Endothelial cell (in vitro differentiated cells): ENCODE results near the gene LYVE1. TPM values are rescaled to one million over a fixed set of nuclear protein-coding genes. Genes with fewer than 3 reads are reported as not detected.

Experiments used
- DNase-seq: peaks from one replicate; pipeline ENCODE4 v3.0.0; 2021; ENCODE audit warnings: low spot score
- H3K27ac Mint-ChIP-seq: one replicate; pipeline ENCODE4 v1.8.0; 2021; ENCODE audit warnings: mixed read lengths, inconsistent platforms; ENCODE audit not compliant: unreplicated experiment
- H3K27me3 Mint-ChIP-seq: one replicate; pipeline ENCODE4 v1.8.0; 2021; ENCODE audit warnings: mild to moderate bottlenecking, moderate library complexity, mixed read lengths, inconsistent platforms; ENCODE audit not compliant: unreplicated experiment
- H3K36me3 Mint-ChIP-seq: one replicate; pipeline ENCODE4 v1.8.0; 2021; ENCODE audit warnings: mild to moderate bottlenecking, low read depth, mixed read lengths, inconsistent platforms; ENCODE audit not compliant: unreplicated experiment
- H3K4me1 Mint-ChIP-seq: one replicate; pipeline ENCODE4 v1.8.0; 2021; ENCODE audit warnings: mild to moderate bottlenecking, mixed read lengths, inconsistent platforms; ENCODE audit not compliant: unreplicated experiment
- H3K4me3 Mint-ChIP-seq: one replicate; pipeline ENCODE4 v1.8.0; 2021; ENCODE audit warnings: mild to moderate bottlenecking, mixed read lengths, inconsistent platforms; ENCODE audit not compliant: unreplicated experiment
- H3K9me3 Mint-ChIP-seq: one replicate; pipeline ENCODE4 v1.8.0; 2021; ENCODE audit warnings: mixed read lengths, inconsistent platforms; ENCODE audit not compliant: unreplicated experiment
- total RNA-seq: library from RNA; stranded (reverse); fragmentation: NEBNext Ultra II Directional; extraction: Animal tissue kit (Norgen Biotek cat#: 25700); gene quantifications from one replicate; pipeline ENCODE4 v1.2.1, GENCODE V29; 2021; ENCODE audit not compliant: unreplicated experiment
- TF ChIP-seq, protein P1 (sequence below): fragments of 200-600 bp; sonication (generic); IDR thresholded peaks from one replicate; pipeline ENCODE4 v1.5.0; 2021; ENCODE audit warnings: antibody characterized with exemption; ENCODE audit not compliant: unreplicated experiment

Gene LYVE1
- total RNA-seq, 1 donor from 2014 or later: not detected

DNA sequence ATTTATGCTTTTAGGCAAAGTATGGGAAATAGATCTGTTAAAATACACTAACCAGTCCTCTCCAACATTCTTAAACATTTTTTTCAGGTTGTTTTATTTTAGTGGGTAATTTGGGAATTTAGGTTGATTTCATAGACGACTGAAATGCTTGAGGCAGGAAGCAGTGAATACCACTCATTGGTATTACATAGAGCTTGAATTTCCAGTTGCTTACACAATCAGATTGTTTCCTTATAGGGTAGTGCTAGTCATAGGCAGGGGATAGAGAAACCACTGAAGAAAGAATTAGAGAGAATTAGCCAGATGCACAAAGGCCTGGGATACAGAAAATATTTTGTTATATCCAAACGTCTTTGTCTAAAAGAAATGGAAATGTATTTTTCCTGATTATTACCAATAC lies 23.9 kb upstream of the LYVE1 start:
- no peak overlapping the region for H3K4me3 Mint-ChIP-seq
- no peaks in the 10 kb centered on the region for H3K27me3 Mint-ChIP-seq
- no peaks in the 10 kb centered on the region for H3K9me3 Mint-ChIP-seq
- peaks cover 28% of the 10 kb centered on the region for H3K4me1 Mint-ChIP-seq
- no peak for DNase-seq
- TF ChIP-seq, protein P1, sequence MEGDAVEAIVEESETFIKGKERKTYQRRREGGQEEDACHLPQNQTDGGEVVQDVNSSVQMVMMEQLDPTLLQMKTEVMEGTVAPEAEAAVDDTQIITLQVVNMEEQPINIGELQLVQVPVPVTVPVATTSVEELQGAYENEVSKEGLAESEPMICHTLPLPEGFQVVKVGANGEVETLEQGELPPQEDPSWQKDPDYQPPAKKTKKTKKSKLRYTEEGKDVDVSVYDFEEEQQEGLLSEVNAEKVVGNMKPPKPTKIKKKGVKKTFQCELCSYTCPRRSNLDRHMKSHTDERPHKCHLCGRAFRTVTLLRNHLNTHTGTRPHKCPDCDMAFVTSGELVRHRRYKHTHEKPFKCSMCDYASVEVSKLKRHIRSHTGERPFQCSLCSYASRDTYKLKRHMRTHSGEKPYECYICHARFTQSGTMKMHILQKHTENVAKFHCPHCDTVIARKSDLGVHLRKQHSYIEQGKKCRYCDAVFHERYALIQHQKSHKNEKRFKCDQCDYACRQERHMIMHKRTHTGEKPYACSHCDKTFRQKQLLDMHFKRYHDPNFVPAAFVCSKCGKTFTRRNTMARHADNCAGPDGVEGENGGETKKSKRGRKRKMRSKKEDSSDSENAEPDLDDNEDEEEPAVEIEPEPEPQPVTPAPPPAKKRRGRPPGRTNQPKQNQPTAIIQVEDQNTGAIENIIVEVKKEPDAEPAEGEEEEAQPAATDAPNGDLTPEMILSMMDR: no peak
- no peaks in the 10 kb centered on the region for H3K36me3 Mint-ChIP-seq
- peak overlapping the region; percentile 28 for H3K27ac Mint-ChIP-seq

DNA sequence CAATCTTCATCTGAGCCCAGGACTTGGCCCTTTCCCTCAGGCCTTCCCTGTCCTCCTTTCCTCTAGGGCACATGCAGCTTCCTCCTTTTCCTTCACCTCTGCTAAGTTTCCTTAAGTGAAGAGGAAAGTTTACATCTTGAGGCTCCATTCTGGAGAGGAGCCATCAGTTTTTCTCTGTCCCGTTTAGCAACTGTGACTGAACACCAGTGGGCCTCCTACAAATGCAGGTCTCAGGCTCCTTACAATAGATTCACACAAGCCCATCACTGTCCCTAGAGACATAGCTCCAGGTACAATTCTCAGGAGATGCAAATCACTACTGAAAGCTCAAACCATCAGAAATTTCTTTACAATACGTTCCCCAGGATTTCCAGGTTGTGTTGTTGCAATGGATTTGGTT lies 23.3 kb upstream of the LYVE1 start:
- Mint-ChIP-seq H3K9me3 (no peaks in the 10 kb centered on the region), H3K4me1 (peaks cover 28% of the 10 kb centered on the region), H3K27me3 (no peaks in the 10 kb centered on the region), H3K4me3 (no peak overlapping the region), H3K27ac (peak overlapping the region; percentile 25), H3K36me3 (no peaks in the 10 kb centered on the region)
- no peak for DNase-seq
- TF ChIP-seq, protein P1: no peak

DNA sequence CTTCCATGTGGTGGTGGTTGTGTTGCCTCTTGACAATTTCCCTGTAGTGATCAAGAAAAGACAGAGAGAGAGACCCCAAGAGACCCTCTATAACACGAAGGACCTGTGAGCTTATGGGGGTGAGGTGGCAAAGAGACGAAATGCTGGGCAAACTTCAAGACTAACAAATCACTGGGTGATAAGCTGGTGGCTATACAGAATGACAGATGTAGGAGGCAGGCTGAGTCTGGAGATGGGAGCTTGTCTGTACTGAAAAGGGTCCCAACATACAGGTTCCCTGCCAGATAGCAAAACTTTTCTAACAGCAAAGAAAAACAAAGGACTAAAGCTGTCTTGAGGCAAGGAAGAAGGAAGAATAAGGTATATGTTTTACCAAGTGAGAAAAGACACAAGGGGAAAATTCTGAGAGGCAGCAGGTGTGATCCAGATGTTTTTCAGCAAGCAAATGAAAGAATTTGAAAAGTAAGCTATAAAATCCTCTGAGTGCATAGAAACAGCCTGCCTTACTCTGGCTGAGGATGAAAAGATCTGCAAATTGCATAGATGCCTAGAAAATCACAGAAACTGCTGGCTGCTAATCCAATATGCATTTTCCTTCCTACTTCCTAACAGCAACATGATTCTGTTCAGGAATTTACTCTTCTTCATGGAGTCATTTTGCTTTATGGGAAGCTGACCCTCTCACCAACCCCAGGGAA lies 21.9 kb upstream of the LYVE1 start:
- Mint-ChIP-seq H3K27me3 (no peaks in the 10 kb centered on the region), H3K27ac (no peak overlapping the region)

DNA sequence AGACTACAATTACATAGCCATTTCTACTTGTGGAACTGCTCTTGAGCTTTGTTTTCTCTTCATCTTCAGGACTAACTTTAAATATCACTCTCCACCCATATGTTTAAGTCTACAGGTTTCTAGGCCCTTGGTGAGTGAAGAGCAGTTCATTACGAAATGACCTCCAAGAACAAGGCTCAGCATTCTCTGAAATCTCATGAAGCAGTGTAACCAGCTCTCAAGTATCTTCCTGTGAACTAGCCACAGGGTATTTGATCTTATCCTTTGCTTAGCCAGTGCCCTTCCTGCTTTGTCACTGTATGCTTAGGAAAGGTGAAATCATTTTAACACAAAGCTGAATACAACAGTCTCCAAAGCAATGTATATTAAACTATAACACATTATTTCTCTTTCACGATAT lies 20.4 kb upstream of the LYVE1 start:
- H3K4me1 Mint-ChIP-seq: peaks cover 28% of the 10 kb centered on the region

More for the DNA sequence above, 21.9 kb upstream of the LYVE1 start:
- H3K9me3 Mint-ChIP-seq: no peaks in the 10 kb centered on the region
- no peak overlapping the region for H3K4me3 Mint-ChIP-seq
- H3K4me1 Mint-ChIP-seq: peaks cover 28% of the 10 kb centered on the region
- TF ChIP-seq, protein P1: no peak
- DNase-seq: no peak
- no peaks in the 10 kb centered on the region for H3K36me3 Mint-ChIP-seq

DNA sequence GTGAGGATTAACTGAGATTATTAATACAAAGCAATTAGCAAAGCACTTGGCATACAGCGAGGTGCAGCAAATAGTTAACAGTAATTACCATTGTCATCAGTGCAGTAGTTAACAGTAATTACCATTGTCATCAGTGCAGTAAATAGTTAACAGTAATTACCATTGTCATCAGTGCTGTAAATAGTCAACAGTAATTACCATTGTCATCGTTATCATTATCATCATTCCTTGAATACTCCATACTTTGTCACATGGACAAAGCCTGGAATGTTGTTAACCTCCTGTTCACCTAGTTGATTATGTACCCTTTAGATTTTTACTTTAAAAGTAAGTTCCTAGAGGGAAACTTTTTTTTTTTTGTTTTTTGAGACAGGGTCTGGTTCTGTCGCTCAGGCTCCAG lies 19.5 kb upstream of the LYVE1 start:
- Mint-ChIP-seq H3K27me3 (no peaks in the 10 kb centered on the region), H3K4me1 (peaks cover 36% of the 10 kb centered on the region), H3K36me3 (peaks cover 4% of the 10 kb centered on the region), H3K4me3 (no peak overlapping the region), H3K9me3 (no peaks in the 10 kb centered on the region), H3K27ac (no peak overlapping the region)
- no peak for DNase-seq
- TF ChIP-seq, protein P1: no peak

More for the DNA sequence above, 20.4 kb upstream of the LYVE1 start:
- no peak overlapping the region for H3K4me3 Mint-ChIP-seq
- TF ChIP-seq, protein P1: no peak
- H3K27ac Mint-ChIP-seq: no peak overlapping the region
- no peaks in the 10 kb centered on the region for H3K36me3 Mint-ChIP-seq
- H3K27me3 Mint-ChIP-seq: no peaks in the 10 kb centered on the region
- H3K9me3 Mint-ChIP-seq: no peaks in the 10 kb centered on the region
- no peak for DNase-seq
